ENCODE data around the gene MAOB.

GRCh38 chrX:43804021-43804420 is 78.2 kb downstream of the MAOB start:
- TF ChIP-seq EZH2phosphoT487 (IDR thresholded peaks at IDR 0.05; ENCODE audit: insufficient read depth, low read depth): no peak
- TF ChIP-seq EZH2 (IDR thresholded peaks at IDR 0.05; ENCODE audit: insufficient read depth, poor library complexity, severe bottlenecking): no peak
